T-helper 22 cell (primary cell): ENCODE results near the gene GCNA.

Experiments used
- DNase-seq: peaks from one replicate; pipeline ENCODE4 v3.0.0-alpha.2; 2020; ENCODE audit warnings: low read depth

The GCNA gene, protein sequence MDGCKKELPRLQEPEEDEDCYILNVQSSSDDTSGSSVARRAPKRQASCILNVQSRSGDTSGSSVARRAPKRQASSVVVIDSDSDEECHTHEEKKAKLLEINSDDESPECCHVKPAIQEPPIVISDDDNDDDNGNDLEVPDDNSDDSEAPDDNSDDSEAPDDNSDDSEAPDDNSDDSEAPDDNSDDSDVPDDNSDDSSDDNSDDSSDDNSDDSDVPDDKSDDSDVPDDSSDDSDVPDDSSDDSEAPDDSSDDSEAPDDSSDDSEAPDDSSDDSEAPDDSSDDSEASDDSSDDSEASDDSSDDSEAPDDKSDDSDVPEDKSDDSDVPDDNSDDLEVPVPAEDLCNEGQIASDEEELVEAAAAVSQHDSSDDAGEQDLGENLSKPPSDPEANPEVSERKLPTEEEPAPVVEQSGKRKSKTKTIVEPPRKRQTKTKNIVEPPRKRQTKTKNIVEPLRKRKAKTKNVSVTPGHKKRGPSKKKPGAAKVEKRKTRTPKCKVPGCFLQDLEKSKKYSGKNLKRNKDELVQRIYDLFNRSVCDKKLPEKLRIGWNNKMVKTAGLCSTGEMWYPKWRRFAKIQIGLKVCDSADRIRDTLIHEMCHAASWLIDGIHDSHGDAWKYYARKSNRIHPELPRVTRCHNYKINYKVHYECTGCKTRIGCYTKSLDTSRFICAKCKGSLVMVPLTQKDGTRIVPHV

DNA sequence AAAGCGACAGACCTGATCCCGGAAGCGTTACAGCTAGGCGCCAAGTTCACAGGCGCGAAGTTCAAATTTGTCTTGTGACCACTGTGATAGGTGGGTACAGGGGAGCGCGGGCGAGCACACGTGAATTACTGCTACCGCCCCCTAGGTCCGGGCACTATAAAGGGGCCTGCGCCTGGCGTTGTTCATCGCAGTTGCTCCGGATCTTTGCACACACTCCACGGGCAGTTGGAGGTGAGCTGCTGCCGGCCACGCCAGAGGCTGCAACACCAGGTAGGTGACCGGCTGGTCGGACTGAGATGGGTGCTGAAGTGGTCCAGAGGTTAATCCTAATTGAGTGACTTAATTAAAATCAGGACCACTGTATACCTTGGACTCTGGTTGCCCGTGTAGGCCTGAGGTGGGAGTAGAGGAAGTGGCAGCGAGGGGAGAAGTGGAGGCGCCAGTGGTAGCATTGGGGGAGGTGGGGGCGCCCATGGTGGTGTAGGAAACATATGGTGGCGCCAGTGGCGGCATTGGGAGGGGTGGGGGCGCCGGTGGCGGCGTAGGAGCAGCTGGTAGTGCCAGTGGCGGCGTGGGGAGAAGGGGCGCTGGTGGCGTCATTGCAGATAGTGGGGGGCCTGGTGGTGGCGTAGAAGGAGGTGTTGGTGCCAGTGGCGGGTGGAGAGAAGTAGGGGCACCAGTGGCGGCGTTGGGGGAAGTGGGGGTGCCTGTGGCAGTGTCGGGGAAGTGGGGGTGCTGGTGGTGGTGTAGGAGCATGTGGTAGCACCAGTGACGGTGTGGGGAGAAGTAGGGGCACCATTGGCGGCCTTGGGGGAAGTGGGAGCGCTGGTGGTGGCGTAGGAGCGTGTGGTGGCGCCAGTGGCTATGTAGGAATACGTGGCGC, at the start of gene GCNA:
Gene GCNA (plus strand): TSS at position 185 of the 883 bp plus-strand sequence. CDS start 2,385 bp downstream, outside the sequence.
- DNase-seq: no peak

DNA sequence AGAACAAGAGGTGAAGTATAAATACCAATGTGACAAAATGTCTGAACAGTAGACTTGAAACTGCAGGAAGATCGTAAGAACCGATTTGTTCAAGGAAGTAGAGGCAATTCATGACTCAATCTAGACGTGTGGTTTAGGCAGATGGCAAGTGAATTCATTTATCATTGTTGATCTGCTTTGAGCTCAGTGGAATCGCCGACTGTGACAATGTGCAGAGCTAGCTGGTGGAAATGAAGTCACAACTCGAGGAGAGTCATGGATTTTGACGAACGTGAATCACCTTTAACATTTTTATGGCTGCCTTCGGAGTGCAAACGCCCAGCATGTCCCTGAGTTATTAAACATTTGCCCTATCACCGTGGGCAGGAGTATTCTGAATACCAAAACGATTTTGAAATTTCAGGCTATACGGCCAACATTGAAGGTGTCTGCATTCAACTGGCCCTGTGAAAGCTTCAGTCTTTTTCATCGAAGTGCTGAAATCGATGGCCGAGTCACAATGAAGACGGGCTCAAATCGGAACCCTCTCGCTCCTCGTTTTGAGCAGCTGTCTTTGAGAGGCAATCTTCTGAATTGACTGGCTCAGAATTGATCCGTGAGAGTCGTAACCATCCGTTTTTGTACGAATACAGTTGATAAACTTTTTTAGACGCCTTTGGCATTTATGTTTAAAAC, 46.0 kb upstream of the GCNA start:
- DNase-seq: peak; percentile 56

DNA sequence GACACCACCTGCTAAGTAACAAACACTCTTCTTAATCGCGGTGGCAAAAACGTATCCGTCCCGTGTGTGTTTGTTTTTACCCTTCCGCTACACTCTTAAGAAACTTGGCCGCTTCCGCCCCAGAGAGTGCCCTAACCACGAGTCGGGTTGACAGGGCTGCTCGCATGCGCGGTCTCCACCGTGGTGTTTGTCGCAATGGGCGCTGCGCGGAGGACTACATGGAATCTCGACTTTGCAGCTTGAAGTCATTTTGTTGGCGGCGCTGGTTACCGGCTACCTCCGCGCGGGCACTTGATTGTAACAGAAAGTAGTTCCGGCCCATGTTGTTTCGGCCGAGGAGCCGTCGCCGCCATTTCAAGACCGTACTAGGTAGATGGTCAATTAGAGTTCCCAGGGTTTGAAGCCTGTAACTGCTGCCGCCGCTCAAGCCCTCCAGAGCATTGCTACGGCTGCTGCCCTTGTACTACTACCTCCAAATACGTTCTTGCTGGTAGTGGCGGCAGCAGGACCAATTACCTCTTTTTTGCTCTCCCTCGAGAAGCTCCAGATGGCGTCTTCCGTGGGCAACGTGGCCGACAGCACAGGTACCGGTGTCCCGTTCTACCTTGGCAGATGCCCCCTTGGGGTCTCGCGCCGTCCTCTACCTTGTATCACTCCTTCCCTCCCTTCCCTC, 45.3 kb upstream of the GCNA start, which contains the start of gene OGT:
Gene OGT (plus strand): TSS at position 352 of the 673 bp plus-strand sequence. CDS start 196 bp downstream, at position 548.
- DNase-seq: peak; percentile 87

DNA sequence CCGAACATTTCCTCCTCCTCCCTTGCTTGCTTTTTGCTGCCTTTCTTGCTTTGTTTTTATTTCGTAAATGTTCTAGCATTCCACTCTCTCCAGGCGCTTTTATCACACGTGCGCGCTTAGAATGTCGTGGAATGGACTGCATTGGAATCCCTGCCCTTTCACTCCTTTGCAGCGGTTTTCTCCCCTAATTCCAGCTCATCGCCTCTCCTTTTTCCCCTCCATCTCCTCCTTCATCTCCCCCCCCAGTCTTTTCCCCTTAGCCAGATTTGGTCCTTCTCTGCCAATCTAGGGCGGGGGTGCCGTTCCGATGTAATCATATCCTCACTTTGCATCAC, 44.8 kb upstream of the GCNA start:
- no peak for DNase-seq

DNA sequence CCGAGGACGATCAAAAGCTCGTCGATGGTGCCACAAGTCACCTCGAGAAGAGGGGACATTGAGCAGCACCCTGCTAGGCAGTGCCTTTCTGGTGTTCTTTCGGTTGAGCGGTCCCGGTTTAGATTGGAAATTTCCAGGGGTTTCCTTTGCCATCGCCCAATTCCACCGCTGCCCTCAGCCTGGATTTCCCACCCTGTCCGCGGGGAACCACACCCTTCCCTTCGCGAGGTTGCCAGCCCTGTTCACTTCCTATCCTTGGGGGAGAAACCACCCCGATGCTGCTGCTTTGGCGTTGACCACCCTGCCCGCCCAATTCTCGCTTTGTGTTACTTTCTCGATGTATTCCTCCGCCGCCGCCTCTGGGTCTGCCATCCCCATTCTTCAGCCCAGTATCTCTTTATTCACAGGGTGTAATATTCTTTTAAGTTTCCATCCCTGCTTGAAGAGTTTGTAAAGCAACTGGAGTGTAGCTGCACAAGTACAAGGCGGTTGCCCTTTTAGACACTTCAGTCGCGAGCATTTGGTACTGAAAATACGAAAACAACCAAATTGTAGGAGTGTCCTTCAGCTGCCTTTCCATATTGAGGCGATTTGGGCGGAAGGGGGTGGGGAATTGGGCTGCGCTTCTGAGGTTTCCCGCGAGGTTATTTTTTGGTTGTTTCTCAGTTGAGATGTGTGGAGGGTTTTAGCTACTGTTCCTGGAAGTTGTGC, 44.2 kb upstream of the GCNA start:
- peak; percentile 32 for DNase-seq

DNA sequence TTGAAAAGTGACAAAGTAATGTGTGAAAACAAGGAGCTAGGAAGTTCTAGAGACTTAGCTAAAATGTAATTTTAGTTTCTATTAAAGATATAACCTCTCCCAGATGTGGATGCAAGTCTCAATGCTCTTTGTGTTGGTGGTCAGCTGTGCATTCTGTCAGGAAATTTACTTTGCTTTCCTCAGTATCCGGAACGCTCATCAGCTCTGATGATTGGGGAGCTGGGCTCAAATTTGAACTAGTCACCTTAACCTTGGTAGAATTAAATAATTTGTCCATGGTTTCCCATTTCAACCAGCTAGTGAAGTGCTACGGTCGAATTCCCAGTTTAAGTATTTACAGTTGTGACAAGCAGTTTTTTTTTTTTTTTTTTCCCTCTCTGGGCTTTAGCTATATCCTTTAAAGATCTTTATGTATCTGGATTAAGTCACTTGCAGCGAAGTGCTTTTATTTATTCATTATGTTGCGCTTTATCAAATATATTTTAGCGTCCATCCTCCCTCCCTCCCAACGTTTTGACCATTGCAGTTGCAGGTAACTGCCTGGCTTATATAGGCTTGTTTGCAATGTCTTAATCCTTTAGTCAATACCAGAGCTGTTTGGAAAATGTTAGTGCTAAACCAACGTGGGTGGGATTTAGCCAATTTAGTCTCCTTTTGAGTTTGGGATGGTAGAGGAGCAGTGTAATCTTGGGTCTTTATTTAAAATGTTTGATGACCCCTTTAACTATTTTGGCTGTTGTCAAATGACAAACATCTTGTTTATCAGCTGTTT, 43.3 kb upstream of the GCNA start:
- no peak for DNase-seq

DNA sequence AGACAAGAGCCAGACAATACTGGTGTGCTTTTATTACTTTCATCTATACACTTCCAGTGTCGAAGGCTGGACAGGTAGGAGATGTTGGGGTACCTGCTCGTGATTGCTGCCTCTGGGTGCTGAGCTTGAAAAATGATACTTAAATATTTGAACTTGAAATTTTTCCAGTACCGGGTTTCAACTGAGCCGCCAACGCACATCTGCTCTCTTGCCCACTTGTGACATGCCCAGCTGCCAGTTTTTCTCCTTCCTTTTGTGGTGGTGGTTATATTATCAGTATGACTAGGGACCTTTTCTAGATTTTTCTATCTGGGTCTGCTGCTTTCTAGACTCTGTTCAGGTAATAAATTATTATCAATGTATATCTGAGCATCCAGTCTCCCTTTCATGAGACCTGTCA, 42.0 kb upstream of the GCNA start:
- no peak for DNase-seq

DNA sequence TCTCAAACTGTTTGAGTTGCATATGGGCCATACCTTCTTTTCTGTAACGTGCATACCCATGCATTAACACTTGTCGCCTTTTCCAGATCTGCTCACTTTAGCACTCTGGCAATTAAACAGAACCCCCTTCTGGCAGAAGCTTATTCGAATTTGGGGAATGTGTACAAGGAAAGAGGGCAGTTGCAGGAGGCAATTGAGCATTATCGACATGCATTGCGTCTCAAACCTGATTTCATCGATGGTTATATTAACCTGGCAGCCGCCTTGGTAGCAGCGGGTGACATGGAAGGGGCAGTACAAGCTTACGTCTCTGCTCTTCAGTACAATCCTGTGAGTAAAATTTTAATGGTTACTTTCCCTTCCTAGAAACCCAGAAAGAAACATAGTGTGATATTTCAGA, 40.5 kb upstream of the GCNA start:
- DNase-seq: no peak

DNA sequence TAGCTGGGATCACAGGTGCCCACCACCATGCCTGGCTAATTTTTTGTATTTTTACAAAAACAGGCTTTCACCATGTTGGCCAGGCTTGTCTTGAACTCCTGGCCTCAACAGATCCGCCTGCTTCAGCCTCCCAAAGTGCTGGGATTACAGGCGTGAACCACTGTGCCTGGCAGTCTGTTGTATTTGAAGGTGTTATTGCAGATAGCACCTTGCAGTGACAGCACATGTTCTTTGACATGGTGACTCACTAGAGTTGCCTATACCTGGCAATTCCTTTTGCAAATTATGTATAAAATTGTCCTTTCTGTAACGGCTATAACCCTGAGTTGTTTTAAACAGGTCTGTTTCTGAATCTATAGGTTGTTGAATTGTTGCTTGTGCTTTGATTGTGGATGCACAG, 37.4 kb upstream of the GCNA start:
- no peak for DNase-seq

DNA sequence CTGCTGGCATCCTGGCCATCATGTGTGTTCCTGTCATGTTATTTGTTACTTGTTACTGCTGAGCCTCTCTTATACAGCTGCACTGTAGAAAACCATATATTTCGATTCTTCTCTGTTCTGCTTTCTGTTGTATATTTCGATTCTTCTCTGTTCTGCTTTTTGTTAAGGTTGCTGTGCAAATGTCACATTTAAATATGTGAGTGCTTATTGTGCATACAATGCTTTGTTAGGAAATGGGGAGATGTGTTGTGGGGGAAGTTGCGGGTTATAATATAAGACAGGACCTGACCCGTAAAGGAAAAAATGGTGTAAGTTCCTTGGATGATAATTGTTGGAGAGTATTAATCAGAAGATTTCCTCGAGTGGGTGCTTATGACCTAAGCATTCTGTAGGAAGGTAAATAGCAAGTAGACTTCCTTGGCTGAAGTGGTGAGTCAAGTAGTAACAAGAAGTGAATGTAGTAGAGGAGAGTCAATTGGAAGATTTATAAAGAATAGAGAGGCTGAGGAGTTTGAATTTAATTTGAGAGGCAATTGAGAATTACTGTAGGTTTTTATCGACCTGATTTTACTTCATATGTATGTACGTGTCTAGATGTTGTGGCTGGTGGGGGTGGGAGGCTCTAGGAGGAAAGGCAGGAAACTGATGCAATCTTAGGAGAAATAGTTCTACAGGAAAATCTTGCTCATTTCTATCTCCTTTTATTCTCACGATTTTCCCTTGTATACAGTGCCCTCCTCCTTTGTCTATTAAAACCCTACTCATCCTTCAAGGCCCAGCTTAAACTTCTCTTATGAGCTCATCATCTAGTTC, 36.8 kb upstream of the GCNA start:
- DNase-seq: no peak

DNA sequence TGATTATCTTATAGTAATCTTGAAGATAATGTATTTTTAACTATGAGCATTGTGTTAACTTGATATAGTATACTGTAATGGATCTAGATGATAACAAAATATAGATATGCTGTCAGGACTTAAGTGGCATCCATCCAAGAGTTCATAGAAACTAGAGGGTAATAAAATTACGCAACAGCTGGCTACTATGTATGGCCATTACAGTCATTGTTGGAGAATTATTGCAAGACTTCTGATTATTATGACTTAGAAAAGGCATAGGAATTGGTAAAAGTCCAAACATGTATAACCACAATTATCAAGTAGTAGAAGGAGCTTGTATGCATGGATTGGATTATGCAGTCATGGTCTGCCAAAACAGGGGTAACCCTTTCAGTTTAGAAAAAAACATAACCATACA, 35.8 kb upstream of the GCNA start:
- no peak for DNase-seq

DNA sequence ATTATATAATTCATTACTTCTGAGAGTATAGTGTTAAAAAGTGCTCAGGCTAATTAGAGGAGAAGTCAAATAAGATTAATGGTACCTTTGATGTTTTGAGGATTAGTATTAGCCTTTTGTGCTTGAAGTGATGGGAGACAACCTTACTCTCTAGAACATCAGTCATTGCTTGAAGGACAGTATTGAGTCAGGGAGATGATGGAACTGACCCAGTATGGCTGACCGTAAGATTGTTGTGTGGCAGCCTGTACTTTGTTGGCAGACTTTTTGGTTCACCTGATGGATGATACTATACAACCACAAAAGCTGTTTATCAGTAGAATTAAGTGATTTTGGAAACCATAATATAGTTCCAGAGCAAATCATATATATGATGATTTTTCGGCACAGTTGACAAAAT, 35.4 kb upstream of the GCNA start:
- no peak for DNase-seq

DNA sequence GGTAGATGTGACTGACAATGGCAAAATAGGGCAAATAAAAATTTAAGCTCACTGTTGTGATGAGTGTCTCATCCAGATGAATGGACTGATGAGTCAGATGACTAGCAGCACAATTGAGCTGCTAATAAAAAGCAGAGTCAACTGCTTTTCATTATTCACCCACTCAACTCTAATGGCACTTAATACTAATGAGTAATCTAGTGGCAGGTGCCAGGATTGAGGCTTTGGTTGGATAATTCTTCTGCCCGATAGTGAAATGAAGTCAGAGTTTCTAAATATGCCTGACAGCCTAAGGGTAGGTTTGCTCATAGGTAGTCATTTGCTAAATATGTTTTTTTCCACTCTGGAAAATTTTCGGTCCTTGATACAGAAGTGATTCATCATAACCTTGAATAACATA, 34.9 kb upstream of the GCNA start:
- DNase-seq: no peak

DNA sequence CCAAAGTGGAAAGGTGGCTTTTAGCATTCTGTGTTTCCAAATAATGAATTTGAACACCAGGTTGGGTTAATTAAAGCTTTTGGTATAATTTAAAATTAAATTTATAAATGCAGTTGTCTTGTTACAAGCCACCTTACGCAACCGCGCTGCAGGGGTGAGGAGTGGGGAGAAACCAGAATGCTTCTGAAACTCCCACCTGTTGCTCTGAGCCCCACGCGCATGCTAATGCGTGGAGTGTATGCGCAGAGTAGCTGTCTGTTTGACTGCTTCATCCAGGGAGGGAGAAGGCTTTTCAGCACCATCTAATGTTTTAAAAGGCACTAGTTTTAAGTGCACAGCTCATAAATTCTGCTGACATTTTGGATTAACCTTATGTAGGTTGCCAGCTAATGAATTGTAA, 32.9 kb upstream of the GCNA start:
- no peak for DNase-seq

DNA sequence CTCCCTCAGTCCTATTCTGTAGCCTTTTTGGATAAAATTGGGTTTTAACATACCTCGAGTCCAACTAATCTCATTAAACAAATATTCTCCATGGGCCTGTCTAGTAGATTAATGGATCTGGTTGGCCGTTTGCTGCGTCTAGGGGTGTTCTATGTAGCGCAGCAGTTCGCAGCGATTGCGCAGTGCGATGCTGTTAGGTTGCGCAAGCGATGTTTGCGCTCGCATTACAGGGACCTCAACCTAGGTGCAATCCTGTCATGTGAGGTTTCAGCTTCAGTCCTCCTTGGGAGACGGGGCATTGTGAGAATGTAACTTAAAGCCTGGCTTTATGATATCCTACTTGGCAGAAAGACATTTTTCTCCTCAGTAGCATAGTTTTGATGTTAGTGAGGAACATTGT, 31.4 kb upstream of the GCNA start:
- no peak for DNase-seq

DNA sequence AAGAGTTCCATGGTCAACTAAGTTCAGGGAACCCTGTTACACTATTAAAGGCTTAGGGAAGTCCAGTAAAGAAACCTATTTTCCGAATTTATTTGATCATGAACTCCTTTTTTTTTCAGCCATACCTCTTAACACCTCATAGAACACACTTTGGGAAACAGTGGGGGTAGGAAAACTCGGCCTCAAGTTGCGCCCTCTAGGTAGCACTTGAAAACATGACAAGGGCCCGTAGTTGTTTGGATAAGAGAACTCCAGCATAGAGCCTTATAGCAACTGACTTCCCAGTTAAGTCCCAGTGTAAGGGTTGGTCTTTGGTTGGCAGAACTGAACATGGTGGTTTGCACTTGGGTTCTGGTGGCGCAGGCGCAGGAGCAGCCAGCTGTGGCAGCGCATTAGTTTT, 30.9 kb upstream of the GCNA start:
- no peak for DNase-seq

DNA sequence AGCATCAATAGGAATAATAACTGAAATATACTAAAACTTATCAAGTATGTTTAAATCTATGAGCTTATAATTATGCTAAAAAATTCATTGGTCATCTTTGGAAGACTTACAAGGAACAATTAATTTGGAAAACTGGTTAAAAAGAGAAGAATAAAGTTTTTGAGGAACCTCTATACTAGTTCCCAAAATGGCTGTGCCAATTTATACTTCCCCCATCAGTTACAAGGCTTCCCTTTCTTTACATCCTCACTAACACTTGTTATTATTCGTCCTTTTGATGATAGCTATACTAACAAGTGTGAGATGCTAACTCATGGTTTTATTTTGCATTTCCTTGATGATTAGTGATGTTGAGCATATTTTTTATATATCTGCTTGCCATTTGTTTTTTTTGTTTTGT, 28.3 kb upstream of the GCNA start:
- no peak for DNase-seq

DNA sequence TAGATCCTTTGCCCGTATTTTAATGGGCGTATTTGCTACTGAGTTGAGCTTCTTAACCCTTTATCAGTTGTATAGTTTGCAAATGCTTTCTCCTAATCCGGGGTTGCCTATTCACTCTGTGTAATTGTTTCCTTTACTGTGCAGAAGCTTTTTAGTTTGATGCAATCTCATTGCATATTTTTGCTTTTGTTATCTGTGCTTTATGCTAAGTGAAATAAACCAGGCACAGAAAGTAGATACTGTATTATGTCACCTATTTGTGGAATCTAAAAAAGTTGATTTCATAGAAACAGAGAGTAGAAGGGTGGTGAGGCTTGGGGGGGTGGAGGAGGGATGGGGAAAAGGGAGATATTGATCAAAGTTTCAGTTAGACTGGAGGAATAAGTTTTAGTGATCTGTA, 27.7 kb upstream of the GCNA start:
- no peak for DNase-seq

DNA sequence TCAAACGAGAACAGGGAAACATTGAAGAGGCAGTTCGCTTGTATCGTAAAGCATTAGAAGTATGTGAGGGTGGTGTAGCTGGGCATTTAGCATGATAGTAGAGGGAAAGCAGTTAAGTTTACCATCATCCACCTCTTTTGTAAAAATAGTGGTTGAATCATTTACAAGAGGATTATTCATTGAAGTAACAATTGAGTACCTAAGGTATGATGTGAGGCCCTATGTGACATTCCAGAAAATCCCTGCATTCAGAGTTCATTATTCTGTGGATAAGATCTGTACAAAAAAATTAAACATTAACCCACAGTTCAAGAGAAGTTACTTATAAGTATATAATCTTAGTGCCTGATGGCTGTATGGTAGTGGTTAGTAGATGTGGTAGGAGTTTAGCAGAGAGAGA, 22.2 kb upstream of the GCNA start:
- DNase-seq: no peak
